GM18520 (cell line): ENCODE data around the gene HOXA2.

Experiments
- ATAC-seq: cut with Tn5 transposase; IDR thresholded peaks from one replicate; pipeline ENCODE4 v1.9.1; 2021; ENCODE audit not compliant: unreplicated experiment

The HOXA2 gene

GRCh38 chr7:27100694-27101170 lies 1.8 kb downstream of the HOXA2 start:
- ATAC-seq: no peak

- ATAC-seq: no peak
These were observed 2.8 kb downstream of the HOXA2 start for GRCh38 chr7:27099453-27100370.

GRCh38 chr7:27098578-27099451 lies 3.7 kb downstream of the HOXA2 start:
- no peak for ATAC-seq

- no peak for ATAC-seq
These were observed 4.6 kb downstream of the HOXA2 start for GRCh38 chr7:27097686-27098577.

- ATAC-seq: no peak
These were observed 5.5 kb downstream of the HOXA2 start for GRCh38 chr7:27096768-27097514.

GRCh38 chr7:27095897-27096767 lies 6.4 kb downstream of the HOXA2 start, which contains the start of gene HOXA1:
HOXA1 (minus strand) TSS chr7:27096000; CDS start chr7:27095912, 88 bp downstream.
- ATAC-seq: peak; percentile 71

- ATAC-seq: no peak
These were observed 7.2 kb downstream of the HOXA2 start for GRCh38 chr7:27095050-27095896.

- ATAC-seq: no peak
These were observed 8.0 kb downstream of the HOXA2 start for GRCh38 chr7:27094304-27095049.

- no peak for ATAC-seq
These were observed 9.1 kb downstream of the HOXA2 start for GRCh38 chr7:27093184-27093895.

- no peak for ATAC-seq
These were observed 9.7 kb downstream of the HOXA2 start for GRCh38 chr7:27092819-27093110.

GRCh38 chr7:27091941-27092818 lies 10.3 kb downstream of the HOXA2 start:
- no peak for ATAC-seq

- no peak for ATAC-seq
These were observed 11.4 kb downstream of the HOXA2 start for GRCh38 chr7:27091105-27091504.

- ATAC-seq: no peak
These were observed 14.2 kb downstream of the HOXA2 start for GRCh38 chr7:27088002-27088922.

GRCh38 chr7:27083646-27084045 lies 18.8 kb downstream of the HOXA2 start:
- ATAC-seq: peak; percentile 73

- no peak for ATAC-seq
These were observed 20.3 kb downstream of the HOXA2 start for GRCh38 chr7:27082171-27082570.
